OCI-LY7 (cell line): Measurements from ENCODE around the gene GJD2.

Experiments used
- CTCF ChIP-seq: fragments of 200-600 bp; sonication (generic); conservative IDR thresholded peaks from 2 replicates; pipeline ENCODE4 v1.5.1; 2014; ENCODE audit warnings: mild to moderate bottlenecking, antibody characterized with exemption, low read length, moderate library complexity, mixed read lengths
- EZH2phosphoT487 ChIP-seq: fragments of 200-600 bp; sonication (generic); IDR thresholded peaks from 2 replicates; pipeline ENCODE4 v1.6.1; 2018; ENCODE audit warnings: low read depth, borderline replicate concordance, mild to moderate bottlenecking, mixed run types, antibody characterized with exemption, low read length, moderate library complexity, mixed read lengths

- no peak for TF ChIP-seq EZH2phosphoT487
- TF ChIP-seq CTCF: no peak
Observed at GRCh38 chr15:34782901-34783300, 28.1 kb upstream of the GJD2 start.
